Fibroblast of skin of scalp (primary cell): ENCODE results near the gene CDC26.
"Not testable (repeated sequence)": the region's sequence is repeated elsewhere in the genome, so short reads cannot be mapped to it uniquely, and the experiment has no call there.

Source experiments
- DNase-seq: peaks from one replicate; pipeline ENCODE4 v3.0.0-alpha.2; 2013

CDC26 gene

DNA sequence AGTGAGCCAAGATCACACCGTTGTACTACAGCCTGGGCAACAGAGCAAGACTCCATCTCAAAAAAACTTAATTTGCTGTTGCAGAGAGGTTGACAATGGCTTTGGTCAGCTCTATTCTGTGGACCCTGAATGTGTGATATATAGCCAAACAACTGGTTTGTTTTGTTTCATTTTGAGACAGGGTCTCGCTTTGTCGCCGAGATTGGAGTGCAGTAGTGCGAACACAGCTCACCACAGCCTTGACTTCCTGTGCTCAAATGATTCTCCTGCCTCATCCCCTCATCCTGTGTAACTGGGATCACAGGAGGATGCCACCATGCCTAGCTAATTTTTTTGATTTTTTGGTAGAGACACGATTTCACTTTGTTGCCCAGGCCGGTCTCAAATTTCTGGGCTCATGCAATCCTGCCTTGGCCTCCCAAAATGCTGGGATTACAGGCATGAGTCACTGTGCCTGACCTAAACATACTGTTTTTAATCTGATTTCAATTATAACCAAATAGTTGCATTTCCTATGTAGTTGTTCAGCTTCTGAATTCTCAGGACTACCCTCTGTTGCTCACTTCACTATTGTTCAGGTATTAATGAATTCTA lies 18.0 kb upstream of the CDC26 start:
- peak; percentile 75 for DNase-seq

GRCh38 chr9:113290052-113290607 lies 14.8 kb upstream of the CDC26 start:
- no peak for DNase-seq

DNA sequence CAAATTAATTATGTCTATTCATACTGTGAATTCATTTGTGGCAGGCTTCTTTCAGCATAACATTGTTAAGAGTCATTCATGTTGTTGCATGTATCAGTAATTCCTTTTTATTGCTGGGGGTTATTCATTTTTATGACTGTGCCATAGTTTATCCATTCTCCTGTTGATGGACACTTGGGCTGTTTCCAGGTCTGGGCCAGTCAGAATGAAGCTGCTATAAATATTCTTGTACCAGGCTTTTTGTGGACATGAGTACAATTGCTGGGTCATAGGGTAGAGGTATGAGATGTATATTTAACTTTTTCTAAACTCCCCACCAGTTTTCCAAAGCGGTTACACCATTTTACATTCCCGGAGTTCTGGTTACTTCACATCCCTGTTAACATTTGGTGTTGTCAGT lies 13.7 kb upstream of the CDC26 start:
- no peak for DNase-seq

GRCh38 chr9:113281356-113281755 lies 6.0 kb upstream of the CDC26 start:
- DNase-seq, result no peak

GRCh38 chr9:113278840-113279239 lies 3.5 kb upstream of the CDC26 start:
- DNase-seq, result no peak

GRCh38 chr9:113274474-113275156 lies 757 bp downstream of the CDC26 start:
- peak; percentile 64 for DNase-seq

GRCh38 chr9:113269871-113270270 lies 5.5 kb downstream of the CDC26 start:
- no peak for DNase-seq

- DNase-seq, result no peak
Measured at GRCh38 chr9:113269355-113269754, 6.0 kb downstream of the CDC26 start.

- no peak for DNase-seq
Measured at GRCh38 chr9:113267911-113268566, 7.3 kb downstream of the CDC26 start.

- DNase-seq, result no peak
Measured at GRCh38 chr9:113266174-113266573, 9.2 kb downstream of the CDC26 start.

- no peak for DNase-seq
Measured at GRCh38 chr9:113261917-113262671, 13.3 kb downstream of the CDC26 start.

DNA sequence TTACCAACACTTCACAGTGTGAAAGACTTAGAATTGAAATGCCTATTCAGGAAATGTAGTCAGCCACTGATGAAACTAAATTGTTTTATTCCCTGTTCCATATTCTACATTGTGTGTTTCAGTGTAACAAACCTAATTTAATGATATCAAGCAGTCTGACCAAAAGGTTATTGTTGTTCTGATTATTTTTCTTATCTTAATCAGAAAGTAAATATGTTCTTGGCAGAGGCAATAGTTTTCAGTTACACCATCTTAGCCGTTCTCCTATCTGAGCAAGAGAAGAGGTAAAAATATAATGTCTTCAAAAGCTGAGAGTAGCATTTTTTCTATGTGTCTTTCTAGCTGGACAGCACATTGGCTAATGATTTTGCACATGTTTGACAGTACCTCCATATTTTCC lies 17.1 kb downstream of the CDC26 start:
- no peak for DNase-seq

- no peak for DNase-seq
Measured at GRCh38 chr9:113257863-113258262, 17.5 kb downstream of the CDC26 start.

- DNase-seq, result no peak
Measured at GRCh38 chr9:113255438-113255837, 19.9 kb downstream of the CDC26 start.

GRCh38 chr9:113254991-113255390 lies 20.4 kb downstream of the CDC26 start:
- no peak for DNase-seq

DNA sequence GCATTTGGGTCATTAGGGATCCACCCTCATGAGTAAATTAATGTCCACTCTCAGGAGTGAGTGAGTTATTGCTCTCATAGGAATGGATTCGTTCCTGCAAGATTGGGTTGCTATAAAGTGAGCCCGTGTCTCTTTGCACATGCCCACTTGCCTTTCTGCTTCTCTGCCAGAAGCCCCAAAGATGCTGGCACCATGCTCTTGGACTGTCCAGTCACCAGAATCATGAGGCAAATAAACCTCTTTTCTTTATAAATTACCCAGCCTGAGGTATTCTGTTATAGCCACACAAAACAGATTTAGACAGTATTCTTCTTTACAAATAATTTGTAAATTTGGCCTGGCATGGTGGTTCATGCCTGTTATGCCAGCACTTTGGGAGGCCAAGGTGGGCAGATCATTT lies 24.6 kb downstream of the CDC26 start:
- no peak for DNase-seq

GRCh38 chr9:113249661-113250060 lies 25.7 kb downstream of the CDC26 start:
- not testable (repeated sequence) for DNase-seq

DNA sequence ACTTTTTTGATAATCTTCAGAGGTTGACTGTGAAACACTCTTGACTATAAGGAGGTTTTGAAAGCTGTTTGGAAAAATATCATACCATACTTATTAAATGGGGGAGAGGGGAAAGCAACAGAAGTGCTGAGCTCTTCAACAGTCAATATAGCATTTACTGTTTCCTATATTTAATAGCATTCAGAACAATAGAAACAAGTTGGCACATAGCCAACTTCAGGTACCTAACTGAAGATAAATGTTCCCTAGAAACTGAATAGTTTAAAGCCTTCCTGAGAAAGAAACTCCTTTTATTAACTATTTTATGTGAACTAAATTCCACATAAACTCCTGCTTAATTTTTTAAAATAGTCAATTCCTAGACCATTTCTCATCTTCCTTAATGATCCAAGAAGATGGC lies 27.7 kb downstream of the CDC26 start:
- no peak for DNase-seq

GRCh38 chr9:113246928-113247327 lies 28.4 kb downstream of the CDC26 start:
- DNase-seq, result no peak

DNA sequence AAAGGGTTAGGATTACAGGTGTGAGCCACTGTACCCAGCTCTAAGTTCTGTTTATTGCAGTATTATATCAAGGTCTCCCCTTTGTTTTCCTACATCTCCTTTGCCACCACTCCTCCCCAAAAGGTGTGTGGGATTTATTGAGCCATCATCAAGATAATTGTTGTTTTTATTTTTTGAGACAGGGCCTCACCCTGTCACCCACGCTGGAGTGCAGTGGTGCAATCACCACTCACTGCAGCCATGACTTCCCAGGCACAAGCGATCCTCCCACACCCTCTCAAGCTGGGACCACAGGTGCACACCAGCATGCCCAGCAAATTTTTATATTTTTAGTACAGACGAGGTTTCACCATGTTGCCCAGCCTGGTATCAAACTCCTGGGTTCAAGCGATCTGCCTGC lies 29.5 kb downstream of the CDC26 start:
- no peak for DNase-seq

- DNase-seq, result no peak
Measured at GRCh38 chr9:113244556-113244955, 30.8 kb downstream of the CDC26 start.

DNA sequence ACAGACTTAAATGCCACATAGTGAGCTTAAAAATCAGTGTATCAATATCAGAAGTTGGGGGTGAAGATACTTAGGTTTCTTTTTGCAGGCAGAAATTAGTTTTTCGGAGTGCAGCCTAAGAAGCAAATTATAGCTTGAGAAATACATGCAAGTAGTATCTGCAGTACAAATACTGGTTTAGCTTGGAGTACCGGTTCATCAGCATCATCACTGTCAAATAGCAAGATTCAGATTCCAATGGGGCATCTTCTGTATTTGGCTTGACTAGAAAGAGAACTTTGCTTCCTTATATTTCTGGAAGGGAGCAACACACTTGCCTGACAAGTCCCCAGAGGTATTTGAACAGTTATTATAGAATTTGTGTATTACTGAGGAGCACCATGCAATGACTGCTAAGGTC lies 34.2 kb downstream of the CDC26 start:
- DNase-seq, result no peak

- no peak for DNase-seq
Measured at GRCh38 chr9:113238859-113239232, 36.5 kb downstream of the CDC26 start.
